ENCODE data around the gene PRXL2C. TPM values are rescaled to one million over a fixed set of nuclear protein-coding genes. Genes with fewer than 3 reads are reported as not detected.

Gene PRXL2C
- total and polyA plus RNA-seq, 8 donors = 4.9 to 11.2 (median 8.2) TPM

DNA sequence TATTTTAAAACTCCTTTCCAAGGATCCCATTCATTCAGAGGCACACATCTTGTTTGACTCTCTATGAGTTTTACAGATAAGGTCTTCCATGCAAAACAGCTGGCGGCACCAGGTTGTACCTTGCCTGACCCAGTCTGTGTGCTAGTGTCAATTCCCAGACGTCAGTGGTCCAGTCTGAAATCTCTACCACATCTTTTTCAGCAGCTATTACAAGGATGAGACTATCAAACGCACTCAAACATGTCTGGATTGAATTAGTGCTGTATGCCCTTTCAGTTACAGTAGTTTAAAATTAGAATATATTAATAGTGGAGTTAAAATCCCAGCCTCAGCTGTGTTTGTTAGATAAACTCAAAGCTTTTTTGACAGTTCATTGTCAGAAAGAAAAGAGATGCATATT lies 47.1 kb downstream of the PRXL2C start:
- DNase-seq (no peak), ATAC-seq (no peak), FAIRE-seq (no peak)
- Histone ChIP-seq H3K4me3 (no peak overlapping the region), H3K9me3 (no peaks in the 10 kb centered on the region), H3K27me3 (no peaks in the 10 kb centered on the region), H3K27ac (no peak overlapping the region), H3K36me3 (no peaks in the 10 kb centered on the region), H3K4me1 (peaks cover 0 to 14% (median 0%) of the 10 kb centered on the region in 3 donors)
- intact Hi-C loops (cut with DNase I) = no loop called here
- TF ChIP-seq, protein P1, sequence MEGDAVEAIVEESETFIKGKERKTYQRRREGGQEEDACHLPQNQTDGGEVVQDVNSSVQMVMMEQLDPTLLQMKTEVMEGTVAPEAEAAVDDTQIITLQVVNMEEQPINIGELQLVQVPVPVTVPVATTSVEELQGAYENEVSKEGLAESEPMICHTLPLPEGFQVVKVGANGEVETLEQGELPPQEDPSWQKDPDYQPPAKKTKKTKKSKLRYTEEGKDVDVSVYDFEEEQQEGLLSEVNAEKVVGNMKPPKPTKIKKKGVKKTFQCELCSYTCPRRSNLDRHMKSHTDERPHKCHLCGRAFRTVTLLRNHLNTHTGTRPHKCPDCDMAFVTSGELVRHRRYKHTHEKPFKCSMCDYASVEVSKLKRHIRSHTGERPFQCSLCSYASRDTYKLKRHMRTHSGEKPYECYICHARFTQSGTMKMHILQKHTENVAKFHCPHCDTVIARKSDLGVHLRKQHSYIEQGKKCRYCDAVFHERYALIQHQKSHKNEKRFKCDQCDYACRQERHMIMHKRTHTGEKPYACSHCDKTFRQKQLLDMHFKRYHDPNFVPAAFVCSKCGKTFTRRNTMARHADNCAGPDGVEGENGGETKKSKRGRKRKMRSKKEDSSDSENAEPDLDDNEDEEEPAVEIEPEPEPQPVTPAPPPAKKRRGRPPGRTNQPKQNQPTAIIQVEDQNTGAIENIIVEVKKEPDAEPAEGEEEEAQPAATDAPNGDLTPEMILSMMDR (IDR thresholded peaks at IDR 0.05) = no peak
- 72 to 74% methylated on average over 3 of the region's 3 CpGs for WGBS, 2 donors

DNA sequence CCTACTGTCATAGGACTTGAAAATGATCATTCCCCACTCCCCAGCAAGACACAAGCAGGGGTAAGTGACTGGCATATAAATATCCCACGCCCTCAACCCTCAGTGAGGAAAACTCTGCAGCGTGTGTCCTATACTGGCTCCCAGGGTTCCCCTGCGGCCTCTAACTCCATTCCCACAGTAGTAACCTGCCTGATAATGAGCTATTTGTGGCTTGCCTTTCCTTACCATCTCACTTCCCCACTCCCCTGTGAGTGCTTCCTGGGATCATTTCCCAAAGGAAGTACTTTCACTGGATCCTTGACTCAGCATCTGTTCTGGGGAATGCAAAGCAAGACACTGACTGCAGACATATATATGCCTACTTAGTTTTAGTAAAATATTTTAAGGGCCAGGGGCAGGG lies 49.8 kb downstream of the PRXL2C start:
- H3K9me3 ChIP-seq = no peaks in the 10 kb centered on the region
- 95 to 97% methylated on average over 3 of the region's 3 CpGs for WGBS, 2 donors
- H3K27me3 ChIP-seq = no peaks in the 10 kb centered on the region
- ATAC-seq (no peak), DNase-seq (no peak), FAIRE-seq (no peak)
- TF ChIP-seq, protein P1 (IDR thresholded peaks at IDR 0.05) = no peak
- no peak overlapping the region for H3K4me3 ChIP-seq
- H3K36me3 ChIP-seq = no peaks in the 10 kb centered on the region
- intact Hi-C loops (cut with DNase I) = no loop called here
- H3K4me1 ChIP-seq = no peaks in the 10 kb centered on the region
- no peak overlapping the region for H3K27ac ChIP-seq

DNA sequence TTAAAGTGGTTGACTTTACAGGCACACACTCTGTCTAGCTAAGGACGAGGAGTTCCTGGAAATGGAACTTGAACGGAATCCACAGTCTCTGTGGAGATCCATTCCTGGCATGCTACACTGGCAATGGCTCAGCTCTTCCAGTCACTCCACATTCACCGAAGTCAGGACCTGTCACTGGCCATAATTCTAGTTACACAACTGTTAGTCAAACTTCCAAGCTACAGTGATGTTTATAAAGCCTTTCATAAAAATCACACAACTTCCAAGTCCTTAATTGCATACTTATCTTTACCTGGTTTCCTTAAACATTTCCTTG lies 51.2 kb downstream of the PRXL2C start:
- no peaks in the 10 kb centered on the region for H3K27me3 ChIP-seq
- TF ChIP-seq, protein P1 (IDR thresholded peaks at IDR 0.05) = no peak
- H3K27ac ChIP-seq = no peak overlapping the region
- FAIRE-seq = no peak
- 49 to 55% methylated on average over 3 of the region's 3 CpGs for WGBS, 2 donors
- no peak for DNase-seq
- intact Hi-C loops (cut with DNase I) = no loop called here
- peak in 3 of 4 donors; percentile 23 to 75 (median 44) for ATAC-seq
- no peaks in the 10 kb centered on the region for H3K9me3 ChIP-seq
- no peaks in the 10 kb centered on the region for H3K36me3 ChIP-seq
- no peaks in the 10 kb centered on the region for H3K4me1 ChIP-seq
- no peak overlapping the region for H3K4me3 ChIP-seq

DNA sequence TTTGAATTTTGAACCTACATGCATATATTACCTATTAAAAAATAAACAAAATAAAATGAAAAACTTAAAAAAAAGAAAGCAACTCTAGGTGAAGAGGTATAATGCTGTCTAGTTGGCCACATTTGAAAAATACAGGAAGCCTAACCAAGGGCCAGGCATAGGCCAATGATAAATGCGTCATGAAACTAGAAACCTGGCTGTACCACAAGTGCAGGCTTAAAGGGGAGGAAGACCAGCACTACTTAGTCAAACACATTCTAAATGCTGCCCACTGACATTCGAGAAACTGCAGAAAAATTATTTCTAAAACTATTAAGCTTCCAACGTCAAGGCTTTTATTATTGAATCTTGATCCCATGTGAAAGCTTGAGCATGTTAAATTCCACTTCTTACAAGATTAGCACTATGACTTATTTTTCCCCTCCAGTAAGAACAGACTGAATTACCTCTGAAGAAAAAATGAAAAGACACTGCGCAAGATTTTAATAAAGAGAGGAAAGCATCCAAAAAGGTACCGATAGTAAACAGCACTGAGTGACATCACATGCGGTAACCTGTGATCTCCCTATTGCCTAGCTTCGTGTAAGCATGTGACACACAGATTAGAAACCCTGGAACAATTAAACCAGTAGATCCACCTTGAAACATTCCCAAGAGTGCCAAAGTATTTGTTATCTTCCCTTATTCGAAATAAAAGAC lies 51.7 kb downstream of the PRXL2C start:
- Histone ChIP-seq H3K27ac (no peak overlapping the region), H3K4me3 (no peak overlapping the region), H3K9me3 (no peaks in the 10 kb centered on the region), H3K27me3 (no peaks in the 10 kb centered on the region), H3K36me3 (no peaks in the 10 kb centered on the region), H3K4me1 (no peaks in the 10 kb centered on the region)
- no peak for DNase-seq
- ATAC-seq = peak in 3 of 4 donors; percentile 26 to 57 (median 48)
- no peak for FAIRE-seq
- intact Hi-C loops (cut with DNase I) = no loop called here
- WGBS, 2 donors = 70% methylated on average over 8 of the region's 8 CpGs
- TF ChIP-seq, protein P1 (IDR thresholded peaks at IDR 0.05) = no peak

DNA sequence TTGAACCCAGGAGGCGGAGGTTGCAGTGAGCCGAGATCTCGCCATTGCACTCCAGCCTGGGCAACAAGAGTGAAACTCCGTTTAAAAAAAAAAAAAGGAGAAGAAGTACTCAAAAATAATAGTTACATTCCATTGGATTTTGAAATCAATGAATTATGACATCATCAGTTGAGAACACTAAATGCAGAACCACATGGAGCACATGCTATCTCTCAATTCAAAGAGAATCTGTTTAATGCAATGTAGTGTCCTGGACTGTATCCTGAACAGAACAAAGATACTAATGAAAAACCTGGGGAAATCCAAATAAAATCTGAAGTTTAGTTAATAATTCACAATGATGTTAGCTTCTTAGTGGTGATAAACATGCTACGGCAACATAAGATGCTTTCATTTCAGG lies 55.8 kb downstream of the PRXL2C start:
- H3K4me3 ChIP-seq = no peak overlapping the region
- H3K4me1 ChIP-seq = no peaks in the 10 kb centered on the region
- intact Hi-C loops (cut with DNase I) = no loop called here
- no peaks in the 10 kb centered on the region for H3K27me3 ChIP-seq
- TF ChIP-seq, protein P1 (IDR thresholded peaks at IDR 0.05) = no peak
- no peaks in the 10 kb centered on the region for H3K9me3 ChIP-seq
- DNase-seq = no peak
- FAIRE-seq = no peak
- H3K36me3 ChIP-seq = no peaks in the 10 kb centered on the region
- 82 to 83% methylated on average over 5 of the region's 5 CpGs for WGBS, 2 donors
- H3K27ac ChIP-seq = no peak overlapping the region
- ATAC-seq = no peak
